HL-60 (cell line): Measurements from ENCODE around the gene JTB.

ENCODE experiments used
- DNase-seq, 2 experiments: peaks; one replicate each; pipeline ENCODE4 v3.0.0-alpha.2; 2010 to 2020; ENCODE audit warnings: low read depth in 1 of 2, low spot score in 1 of 2
- H3K27ac ChIP-seq: fragments of 250-450 bp; sonication (Bioruptor Pico); replicated peaks from 2 replicates; pipeline ENCODE4 v1.5.1; 2020; ENCODE audit warnings: mild to moderate bottlenecking, moderate library complexity
- H3K27me3 ChIP-seq: fragments of 250-450 bp; sonication (Bioruptor Pico); 2 replicates; pipeline ENCODE4 v1.5.1; 2021; ENCODE audit warnings: mild to moderate bottlenecking, moderate library complexity; ENCODE audit not compliant: insufficient read depth, poor library complexity, severe bottlenecking
- H3K4me3 ChIP-seq: replicated peaks from 2 replicates; pipeline ENCODE4 v1.5.1; 2011; ENCODE audit warnings: mild to moderate bottlenecking, control low read depth, low read length; ENCODE audit not compliant: insufficient read depth
- GABPA ChIP-seq: IDR thresholded peaks from 2 replicates; pipeline ENCODE4 v1.6.1; 2012; ENCODE audit warnings: low read depth
- POLR2AphosphoS5 ChIP-seq: IDR thresholded peaks from 2 replicates; pipeline ENCODE4 v1.6.1; 2012; ENCODE audit warnings: low read depth
- SPI1 ChIP-seq: IDR thresholded peaks from 2 replicates; pipeline ENCODE4 v1.6.1; 2012; ENCODE audit warnings: low read depth, mild to moderate bottlenecking, borderline replicate concordance
- TF ChIP-seq, protein P1 (sequence below): IDR thresholded peaks from one replicate; pipeline ENCODE4 v1.5.1; 2011; ENCODE audit warnings: low read length, control low read depth, inconsistent platforms; ENCODE audit not compliant: insufficient read depth
- TF ChIP-seq, protein P2 (sequence below): IDR thresholded peaks from 2 replicates; pipeline ENCODE4 v1.6.1; 2012; ENCODE audit warnings: low read depth; ENCODE audit not compliant: insufficient replicate concordance

Gene JTB

DNA sequence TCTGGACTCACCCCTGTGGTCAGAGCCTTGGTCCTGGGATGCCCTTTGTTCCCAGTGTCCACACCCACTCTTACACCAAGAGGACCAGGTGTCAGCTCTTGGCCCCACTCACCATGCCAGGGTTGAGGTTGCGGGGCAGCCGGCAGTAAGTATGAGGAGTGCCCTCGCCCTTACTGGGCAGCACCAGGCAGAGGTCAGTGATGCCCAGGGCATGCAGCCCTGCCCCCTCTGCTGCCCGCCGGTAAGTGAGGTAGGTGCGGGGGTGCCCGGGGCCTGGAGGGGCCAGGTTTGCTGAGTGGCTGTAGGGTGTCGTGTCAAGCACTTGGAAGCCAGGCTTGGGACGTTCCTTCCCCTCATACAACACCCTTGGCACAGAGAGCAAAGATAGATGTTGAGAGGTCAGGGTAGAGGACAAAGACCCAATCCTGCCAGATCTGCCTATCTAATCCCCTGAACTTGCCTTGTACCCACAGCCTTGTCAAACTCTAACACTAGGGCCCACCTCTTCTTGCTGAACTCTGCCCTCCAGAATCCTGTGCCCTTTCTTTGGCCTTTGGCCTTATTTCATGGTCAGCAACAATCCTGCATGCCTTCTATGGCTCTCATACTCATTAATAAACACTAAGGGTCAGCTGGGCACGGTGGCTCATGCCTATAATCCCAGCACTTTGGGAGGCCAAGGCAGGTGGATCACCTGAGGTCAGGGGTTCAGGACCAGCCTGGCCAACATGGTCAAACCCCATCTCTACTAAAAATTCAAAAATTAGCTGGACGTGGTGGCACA lies 34.5 kb downstream of the JTB start:
- no peaks in the 10 kb centered on the region for H3K27me3 ChIP-seq
- no peak for DNase-seq
- H3K27ac ChIP-seq, result no peak overlapping the region
- no peak overlapping the region for H3K4me3 ChIP-seq
- TF ChIP-seq, protein P1, sequence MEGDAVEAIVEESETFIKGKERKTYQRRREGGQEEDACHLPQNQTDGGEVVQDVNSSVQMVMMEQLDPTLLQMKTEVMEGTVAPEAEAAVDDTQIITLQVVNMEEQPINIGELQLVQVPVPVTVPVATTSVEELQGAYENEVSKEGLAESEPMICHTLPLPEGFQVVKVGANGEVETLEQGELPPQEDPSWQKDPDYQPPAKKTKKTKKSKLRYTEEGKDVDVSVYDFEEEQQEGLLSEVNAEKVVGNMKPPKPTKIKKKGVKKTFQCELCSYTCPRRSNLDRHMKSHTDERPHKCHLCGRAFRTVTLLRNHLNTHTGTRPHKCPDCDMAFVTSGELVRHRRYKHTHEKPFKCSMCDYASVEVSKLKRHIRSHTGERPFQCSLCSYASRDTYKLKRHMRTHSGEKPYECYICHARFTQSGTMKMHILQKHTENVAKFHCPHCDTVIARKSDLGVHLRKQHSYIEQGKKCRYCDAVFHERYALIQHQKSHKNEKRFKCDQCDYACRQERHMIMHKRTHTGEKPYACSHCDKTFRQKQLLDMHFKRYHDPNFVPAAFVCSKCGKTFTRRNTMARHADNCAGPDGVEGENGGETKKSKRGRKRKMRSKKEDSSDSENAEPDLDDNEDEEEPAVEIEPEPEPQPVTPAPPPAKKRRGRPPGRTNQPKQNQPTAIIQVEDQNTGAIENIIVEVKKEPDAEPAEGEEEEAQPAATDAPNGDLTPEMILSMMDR, result no peak
- TF ChIP-seq POLR2AphosphoS5 (no peak), SPI1 (no peak), GABPA (no peak)
- TF ChIP-seq, protein P2, sequence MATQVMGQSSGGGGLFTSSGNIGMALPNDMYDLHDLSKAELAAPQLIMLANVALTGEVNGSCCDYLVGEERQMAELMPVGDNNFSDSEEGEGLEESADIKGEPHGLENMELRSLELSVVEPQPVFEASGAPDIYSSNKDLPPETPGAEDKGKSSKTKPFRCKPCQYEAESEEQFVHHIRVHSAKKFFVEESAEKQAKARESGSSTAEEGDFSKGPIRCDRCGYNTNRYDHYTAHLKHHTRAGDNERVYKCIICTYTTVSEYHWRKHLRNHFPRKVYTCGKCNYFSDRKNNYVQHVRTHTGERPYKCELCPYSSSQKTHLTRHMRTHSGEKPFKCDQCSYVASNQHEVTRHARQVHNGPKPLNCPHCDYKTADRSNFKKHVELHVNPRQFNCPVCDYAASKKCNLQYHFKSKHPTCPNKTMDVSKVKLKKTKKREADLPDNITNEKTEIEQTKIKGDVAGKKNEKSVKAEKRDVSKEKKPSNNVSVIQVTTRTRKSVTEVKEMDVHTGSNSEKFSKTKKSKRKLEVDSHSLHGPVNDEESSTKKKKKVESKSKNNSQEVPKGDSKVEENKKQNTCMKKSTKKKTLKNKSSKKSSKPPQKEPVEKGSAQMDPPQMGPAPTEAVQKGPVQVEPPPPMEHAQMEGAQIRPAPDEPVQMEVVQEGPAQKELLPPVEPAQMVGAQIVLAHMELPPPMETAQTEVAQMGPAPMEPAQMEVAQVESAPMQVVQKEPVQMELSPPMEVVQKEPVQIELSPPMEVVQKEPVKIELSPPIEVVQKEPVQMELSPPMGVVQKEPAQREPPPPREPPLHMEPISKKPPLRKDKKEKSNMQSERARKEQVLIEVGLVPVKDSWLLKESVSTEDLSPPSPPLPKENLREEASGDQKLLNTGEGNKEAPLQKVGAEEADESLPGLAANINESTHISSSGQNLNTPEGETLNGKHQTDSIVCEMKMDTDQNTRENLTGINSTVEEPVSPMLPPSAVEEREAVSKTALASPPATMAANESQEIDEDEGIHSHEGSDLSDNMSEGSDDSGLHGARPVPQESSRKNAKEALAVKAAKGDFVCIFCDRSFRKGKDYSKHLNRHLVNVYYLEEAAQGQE, result no peak

DNA sequence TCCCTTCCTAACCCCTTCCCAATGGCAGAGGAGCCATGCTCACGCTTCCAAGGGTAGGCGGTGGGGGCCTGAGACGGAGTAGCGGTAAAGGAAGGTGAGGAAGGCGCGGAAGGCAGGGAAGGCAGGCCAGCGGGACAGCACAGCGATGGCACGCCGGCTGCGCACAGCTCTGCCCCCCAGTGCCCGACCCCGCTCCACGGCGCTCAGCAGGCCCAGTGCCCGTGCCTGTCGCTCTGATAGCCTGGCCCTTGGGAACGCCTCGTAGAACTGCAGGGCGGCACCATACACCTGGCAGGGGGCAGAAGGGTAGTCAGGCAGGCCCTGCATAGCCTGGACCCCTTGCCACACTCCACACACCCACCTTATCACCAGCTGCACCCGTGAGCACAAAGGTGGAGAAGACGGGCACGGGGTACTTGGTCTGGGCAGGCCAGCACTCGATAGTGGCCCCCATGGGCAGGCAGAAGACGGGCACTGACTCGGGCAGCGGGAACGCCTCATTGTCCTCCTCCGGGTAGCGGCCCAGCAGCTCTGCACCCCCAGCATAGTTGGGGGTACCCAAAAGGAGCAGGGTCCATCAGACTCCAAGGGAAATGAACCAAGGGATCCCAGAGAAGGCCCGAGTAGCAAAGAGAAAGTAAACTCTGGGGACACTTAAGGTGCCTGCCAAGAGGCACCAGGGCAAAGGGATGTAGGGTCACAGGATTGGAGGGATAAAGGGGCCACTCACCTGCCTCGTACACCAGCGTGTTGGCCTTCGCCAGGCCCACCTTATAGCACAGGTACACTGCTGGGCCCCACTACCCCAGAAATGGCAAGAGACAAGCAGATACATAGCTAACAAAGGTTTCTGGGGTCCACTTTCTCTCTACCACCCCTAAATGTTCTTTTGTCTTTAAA lies 35.4 kb downstream of the JTB start:
- DNase-seq, result no peak
- Histone ChIP-seq H3K27ac (no peak overlapping the region), H3K4me3 (no peak overlapping the region), H3K27me3 (no peaks in the 10 kb centered on the region)
- TF ChIP-seq SPI1, result no peak
- TF ChIP-seq GABPA, result no peak
- TF ChIP-seq, protein P2, result no peak
- TF ChIP-seq POLR2AphosphoS5, result no peak
- TF ChIP-seq, protein P1, result no peak

DNA sequence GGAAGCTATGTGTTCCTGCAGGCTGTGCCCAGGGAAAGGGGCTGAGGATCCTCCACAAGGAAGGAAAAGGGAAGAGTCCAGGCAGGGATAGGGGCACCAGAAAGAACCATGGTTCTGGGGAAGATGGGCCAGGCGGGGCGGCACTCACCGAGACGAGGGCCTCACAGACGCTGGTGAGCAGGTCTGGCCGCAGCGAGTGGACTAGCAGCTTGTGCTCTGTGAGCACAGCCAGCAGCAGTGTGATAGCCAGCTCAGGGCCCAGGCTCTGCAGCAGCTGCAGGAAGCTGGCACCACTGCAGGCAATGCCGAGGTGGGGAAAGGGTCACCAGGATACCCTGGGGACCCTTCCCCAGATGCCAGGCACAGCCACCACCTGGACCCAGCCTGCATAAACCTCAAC lies 36.7 kb downstream of the JTB start:
- no peak for DNase-seq
- TF ChIP-seq SPI1 (no peak), POLR2AphosphoS5 (no peak), GABPA (no peak)
- TF ChIP-seq, protein P2, result no peak
- TF ChIP-seq, protein P1, result no peak
- no peak overlapping the region for H3K4me3 ChIP-seq
- no peak overlapping the region for H3K27ac ChIP-seq
- no peaks in the 10 kb centered on the region for H3K27me3 ChIP-seq
